HepG2 (cell line): Measurements from ENCODE around the gene RNLS.

ENCODE experiments used
- HES4 ChIP-seq: sonication (generic); formaldehyde crosslinking; IDR thresholded peaks from 2 replicates; pipeline ENCODE4 v1.9.0; 2021; ENCODE audit warnings: mild to moderate bottlenecking, missing genetic modification reagents, borderline replicate concordance
- MZF1 ChIP-seq: sonication (generic); formaldehyde crosslinking; IDR thresholded peaks from 2 replicates; pipeline ENCODE4 v1.8.1; 2023; ENCODE audit warnings: mild to moderate bottlenecking, missing genetic modification reagents, borderline replicate concordance
- TF ChIP-seq, protein P1 (sequence below): sonication (generic); formaldehyde crosslinking; IDR thresholded peaks from 2 replicates; pipeline ENCODE4 v1.5.0; 2020; ENCODE audit warnings: mild to moderate bottlenecking, missing genetic modification reagents, moderate library complexity
- TF ChIP-seq, protein P2 (sequence below): sonication (generic); formaldehyde crosslinking; IDR thresholded peaks from 2 replicates; pipeline ENCODE4 v1.5.0; 2020; ENCODE audit warnings: missing genetic modification reagents
- TF ChIP-seq, protein P3 (sequence below): sonication (generic); formaldehyde crosslinking; IDR thresholded peaks from 2 replicates; pipeline ENCODE4 v1.8.1; 2023; ENCODE audit warnings: mild to moderate bottlenecking, missing genetic modification reagents

DNA sequence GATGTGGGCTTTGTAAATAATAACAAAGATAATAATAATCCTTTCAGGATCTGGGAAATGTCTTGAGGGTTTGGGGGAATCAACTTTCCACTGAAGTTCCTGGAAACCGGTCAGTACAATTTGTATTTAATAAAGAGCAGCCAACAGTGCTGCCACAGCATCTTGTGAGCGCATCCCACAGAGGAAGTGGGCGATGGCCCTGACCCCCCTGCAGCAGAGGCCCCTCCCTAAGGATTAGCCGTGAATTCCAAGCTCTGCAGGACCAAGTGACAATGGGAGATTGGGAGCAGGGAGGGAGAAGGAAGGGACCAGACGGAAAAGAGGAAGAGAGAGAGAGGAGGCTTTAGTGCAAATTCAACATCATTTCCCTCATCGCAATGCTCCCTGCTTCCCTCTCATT lies 349.2 kb downstream of the RNLS start:
- TF ChIP-seq, protein P1, sequence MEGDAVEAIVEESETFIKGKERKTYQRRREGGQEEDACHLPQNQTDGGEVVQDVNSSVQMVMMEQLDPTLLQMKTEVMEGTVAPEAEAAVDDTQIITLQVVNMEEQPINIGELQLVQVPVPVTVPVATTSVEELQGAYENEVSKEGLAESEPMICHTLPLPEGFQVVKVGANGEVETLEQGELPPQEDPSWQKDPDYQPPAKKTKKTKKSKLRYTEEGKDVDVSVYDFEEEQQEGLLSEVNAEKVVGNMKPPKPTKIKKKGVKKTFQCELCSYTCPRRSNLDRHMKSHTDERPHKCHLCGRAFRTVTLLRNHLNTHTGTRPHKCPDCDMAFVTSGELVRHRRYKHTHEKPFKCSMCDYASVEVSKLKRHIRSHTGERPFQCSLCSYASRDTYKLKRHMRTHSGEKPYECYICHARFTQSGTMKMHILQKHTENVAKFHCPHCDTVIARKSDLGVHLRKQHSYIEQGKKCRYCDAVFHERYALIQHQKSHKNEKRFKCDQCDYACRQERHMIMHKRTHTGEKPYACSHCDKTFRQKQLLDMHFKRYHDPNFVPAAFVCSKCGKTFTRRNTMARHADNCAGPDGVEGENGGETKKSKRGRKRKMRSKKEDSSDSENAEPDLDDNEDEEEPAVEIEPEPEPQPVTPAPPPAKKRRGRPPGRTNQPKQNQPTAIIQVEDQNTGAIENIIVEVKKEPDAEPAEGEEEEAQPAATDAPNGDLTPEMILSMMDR (CRISPR knock-in tag) = no peak
- TF ChIP-seq HES4 (CRISPR knock-in tag) = no peak
- no peak for TF ChIP-seq MZF1
- TF ChIP-seq, protein P2, sequence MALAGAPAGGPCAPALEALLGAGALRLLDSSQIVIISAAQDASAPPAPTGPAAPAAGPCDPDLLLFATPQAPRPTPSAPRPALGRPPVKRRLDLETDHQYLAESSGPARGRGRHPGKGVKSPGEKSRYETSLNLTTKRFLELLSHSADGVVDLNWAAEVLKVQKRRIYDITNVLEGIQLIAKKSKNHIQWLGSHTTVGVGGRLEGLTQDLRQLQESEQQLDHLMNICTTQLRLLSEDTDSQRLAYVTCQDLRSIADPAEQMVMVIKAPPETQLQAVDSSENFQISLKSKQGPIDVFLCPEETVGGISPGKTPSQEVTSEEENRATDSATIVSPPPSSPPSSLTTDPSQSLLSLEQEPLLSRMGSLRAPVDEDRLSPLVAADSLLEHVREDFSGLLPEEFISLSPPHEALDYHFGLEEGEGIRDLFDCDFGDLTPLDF = no peak
- TF ChIP-seq, protein P3, sequence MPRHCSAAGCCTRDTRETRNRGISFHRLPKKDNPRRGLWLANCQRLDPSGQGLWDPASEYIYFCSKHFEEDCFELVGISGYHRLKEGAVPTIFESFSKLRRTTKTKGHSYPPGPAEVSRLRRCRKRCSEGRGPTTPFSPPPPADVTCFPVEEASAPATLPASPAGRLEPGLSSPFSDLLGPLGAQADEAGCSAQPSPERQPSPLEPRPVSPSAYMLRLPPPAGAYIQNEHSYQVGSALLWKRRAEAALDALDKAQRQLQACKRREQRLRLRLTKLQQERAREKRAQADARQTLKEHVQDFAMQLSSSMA = no peak
